Activated T-helper 1 cell treated with anti-CD3 and anti-CD28 coated beads, Interleukin-12 subunit alpha, Interleukin-12 subunit beta, Interleukin-2, Interleukin-4 antibody, amounts not matched to agents 30 ng/mL and 10 ng/mL and 1 ng/mL, durations not matched to agents 14 hours and 24 hours and 36 hours (primary cell): Measurements from ENCODE around the gene SFXN3. TPM values are rescaled to one million over a fixed set of nuclear protein-coding genes. Genes with fewer than 3 reads are reported as not detected.
A peak's percentile ranks its signal among the peaks of the same experiment; 100 is the strongest.

Experiments used
- DNase-seq: peaks from one replicate; pipeline ENCODE4 v3.0.0; 2021; ENCODE audit warnings: low spot score
- H3K27ac Mint-ChIP-seq: one replicate; pipeline ENCODE4 v1.8.0; 2021; ENCODE audit warnings: mild to moderate bottlenecking, mixed read lengths
- H3K27me3 Mint-ChIP-seq: one replicate; pipeline ENCODE4 v1.8.0; 2022; ENCODE audit warnings: mild to moderate bottlenecking, moderate library complexity, mixed read lengths; ENCODE audit not compliant: insufficient read depth
- H3K36me3 Mint-ChIP-seq: one replicate; pipeline ENCODE4 v1.8.0; 2021; ENCODE audit warnings: low read depth, mixed read lengths
- H3K4me1 Mint-ChIP-seq: one replicate; pipeline ENCODE4 v1.8.0; 2021; ENCODE audit warnings: low read depth, mixed read lengths
- H3K4me3 Mint-ChIP-seq: one replicate; pipeline ENCODE4 v1.8.0; 2021; ENCODE audit warnings: mild to moderate bottlenecking, moderate library complexity, mixed read lengths
- H3K9me3 Mint-ChIP-seq: one replicate; pipeline ENCODE4 v1.8.0; 2021; ENCODE audit warnings: mixed read lengths
- intact Hi-C: fragments of 100-400 bp; cut with micrococcal nuclease; formaldehyde crosslinking; loops from one replicate; pipeline ENCODE4 v1.15.1; 2024
- total RNA-seq: library from RNA; stranded (reverse); gene quantifications from 2 replicates; pipeline ENCODE4 v1.2.3, GENCODE V29; 2022

SFXN3 gene
- 34.8 and 39.0 TPM in 2 replicates for total RNA-seq

- intact Hi-C loops = loop anchor here (1.0 kb wide), 5 partner anchors 12 to 787 kb away; partner anchors contain the start of genes MRPL43, OGA and TWNK
- Mint-ChIP-seq H3K27me3 (peaks cover 21% of the 10 kb centered on the region), H3K27ac (peak within 1 kb of the TSS; percentile 94), H3K9me3 (no peaks in the 10 kb centered on the region), H3K4me1 (peaks cover 27% of the 10 kb centered on the region), H3K4me3 (peak within 1 kb of the TSS; percentile 84), H3K36me3 (peaks cover 15% of the 10 kb centered on the region)
- DNase-seq = peak; percentile 94
Observed at GRCh38 chr10:101031128-101031795, at the start of gene SFXN3, which contains the start of gene PDZD7. Gene SFXN3, plus strand, starts transcription at chr10:101031234. Its CDS starts 3,461 bp downstream, at chr10:101034695. Gene PDZD7, minus strand, starts transcription at chr10:101031129. Its CDS starts 910 bp downstream, at chr10:101030219.

- H3K4me1 Mint-ChIP-seq = peaks cover 15% of the 10 kb centered on the region
- intact Hi-C loops = no loop called here
- DNase-seq = no peak
- H3K27ac Mint-ChIP-seq = no peak overlapping the region
- no peaks in the 10 kb centered on the region for H3K9me3 Mint-ChIP-seq
- no peaks in the 10 kb centered on the region for H3K27me3 Mint-ChIP-seq
- H3K4me3 Mint-ChIP-seq = no peak overlapping the region
- peaks cover 23% of the 10 kb centered on the region for H3K36me3 Mint-ChIP-seq
Observed at GRCh38 chr10:100982916-100983830, 47.9 kb upstream of the SFXN3 start.

GRCh38 chr10:100983868-100984671 lies 47.0 kb upstream of the SFXN3 start:
- Mint-ChIP-seq H3K27ac (peak overlapping the region; percentile 52), H3K27me3 (no peaks in the 10 kb centered on the region), H3K9me3 (no peaks in the 10 kb centered on the region), H3K36me3 (peaks cover 22% of the 10 kb centered on the region), H3K4me3 (no peak overlapping the region), H3K4me1 (peaks cover 15% of the 10 kb centered on the region)
- no peak for DNase-seq
- intact Hi-C loops = no loop called here

- H3K27ac Mint-ChIP-seq = no peak overlapping the region
- H3K4me3 Mint-ChIP-seq = no peak overlapping the region
- H3K4me1 Mint-ChIP-seq = peaks cover 15% of the 10 kb centered on the region
- no peaks in the 10 kb centered on the region for H3K9me3 Mint-ChIP-seq
- peaks cover 27% of the 10 kb centered on the region for H3K36me3 Mint-ChIP-seq
- DNase-seq = no peak
- intact Hi-C loops = no loop called here
- H3K27me3 Mint-ChIP-seq = no peaks in the 10 kb centered on the region
Observed at GRCh38 chr10:100984672-100985177, 46.3 kb upstream of the SFXN3 start.

- intact Hi-C loops = no loop called here
- no peak overlapping the region for H3K4me3 Mint-ChIP-seq
- H3K36me3 Mint-ChIP-seq = peaks cover 31% of the 10 kb centered on the region
- H3K27ac Mint-ChIP-seq = no peak overlapping the region
- H3K9me3 Mint-ChIP-seq = no peaks in the 10 kb centered on the region
- no peaks in the 10 kb centered on the region for H3K27me3 Mint-ChIP-seq
- H3K4me1 Mint-ChIP-seq = peaks cover 18% of the 10 kb centered on the region
- no peak for DNase-seq
Observed at GRCh38 chr10:100985336-100985735, 45.7 kb upstream of the SFXN3 start.

- intact Hi-C loops = no loop called here
Observed at GRCh38 chr10:100986623-100986951, 44.4 kb upstream of the SFXN3 start.

GRCh38 chr10:100986952-100987684 lies 43.9 kb upstream of the SFXN3 start, which contains the start of the genes MRPL43 and TWNK:
Gene MRPL43, minus strand, starts transcription at chr10:100987497. Its CDS starts 54 bp downstream, at chr10:100987443.
Gene TWNK, plus strand, starts transcription at chr10:100987543. Its CDS starts 668 bp downstream, at chr10:100988211.
- intact Hi-C loops = loop anchor here (1.0 kb wide), 5 partner anchors 10 to 451 kb away; partner anchors contain the start of genes PDZD7, SEMA4G and SFXN3
- no peaks in the 10 kb centered on the region for H3K9me3 Mint-ChIP-seq
- peak within 1 kb of the TSS; percentile 98 for H3K4me3 Mint-ChIP-seq
- H3K27me3 Mint-ChIP-seq = no peaks in the 10 kb centered on the region
- peak; percentile 80 for DNase-seq
- H3K27ac Mint-ChIP-seq = peak within 1 kb of the TSS; percentile 85
- H3K4me1 Mint-ChIP-seq = peaks cover 24% of the 10 kb centered on the region
- H3K36me3 Mint-ChIP-seq = peaks cover 40% of the 10 kb centered on the region

More at GRCh38 chr10:100986623-100986951, 44.4 kb upstream of the SFXN3 start:
- Mint-ChIP-seq H3K4me3 (peak overlapping the region; percentile 98), H3K36me3 (peaks cover 40% of the 10 kb centered on the region), H3K9me3 (no peaks in the 10 kb centered on the region), H3K27ac (no peak overlapping the region), H3K27me3 (no peaks in the 10 kb centered on the region), H3K4me1 (peaks cover 24% of the 10 kb centered on the region)
- DNase-seq = no peak

- peaks cover 38% of the 10 kb centered on the region for H3K36me3 Mint-ChIP-seq
- H3K27ac Mint-ChIP-seq = peak overlapping the region; percentile 85
- intact Hi-C loops = loop anchor here (1.0 kb wide), 5 partner anchors 10 to 451 kb away; partner anchors contain the start of genes PDZD7, SEMA4G and SFXN3
- peaks cover 24% of the 10 kb centered on the region for H3K4me1 Mint-ChIP-seq
- DNase-seq = no peak
- H3K27me3 Mint-ChIP-seq = no peaks in the 10 kb centered on the region
- no peaks in the 10 kb centered on the region for H3K9me3 Mint-ChIP-seq
- H3K4me3 Mint-ChIP-seq = peak overlapping the region; percentile 98
Observed at GRCh38 chr10:100987685-100988049, 43.4 kb upstream of the SFXN3 start.

GRCh38 chr10:100988166-100988565 lies 42.9 kb upstream of the SFXN3 start:
- Mint-ChIP-seq H3K4me3 (peak overlapping the region; percentile 98), H3K4me1 (peaks cover 24% of the 10 kb centered on the region), H3K27me3 (no peaks in the 10 kb centered on the region), H3K9me3 (no peaks in the 10 kb centered on the region), H3K27ac (no peak overlapping the region), H3K36me3 (peaks cover 39% of the 10 kb centered on the region)
- intact Hi-C loops = no loop called here
- no peak for DNase-seq

GRCh38 chr10:100989088-100989487 lies 41.9 kb upstream of the SFXN3 start:
- Mint-ChIP-seq H3K27ac (no peak overlapping the region), H3K27me3 (no peaks in the 10 kb centered on the region), H3K4me3 (peak overlapping the region; percentile 98), H3K4me1 (peaks cover 24% of the 10 kb centered on the region), H3K9me3 (no peaks in the 10 kb centered on the region), H3K36me3 (peaks cover 45% of the 10 kb centered on the region)
- intact Hi-C loops = no loop called here
- no peak for DNase-seq

- Mint-ChIP-seq H3K27me3 (peaks cover 2% of the 10 kb centered on the region), H3K27ac (no peak overlapping the region), H3K4me1 (peaks cover 32% of the 10 kb centered on the region), H3K9me3 (no peaks in the 10 kb centered on the region), H3K4me3 (no peak overlapping the region), H3K36me3 (peaks cover 39% of the 10 kb centered on the region)
- intact Hi-C loops = no loop called here
- no peak for DNase-seq
Observed at GRCh38 chr10:100993986-100994708, 36.9 kb upstream of the SFXN3 start.
